NB4 (cell line): ENCODE data around the gene PLEKHF1.

Experiments
- POLR2A ChIP-seq: IDR thresholded peaks from 2 replicates; pipeline ENCODE4 v1.6.1; 2011; ENCODE audit warnings: mild to moderate bottlenecking; ENCODE audit not compliant: insufficient read length; ENCODE audit errors: extremely low read depth
- TF ChIP-seq, protein P1 (sequence below): IDR thresholded peaks from one replicate; pipeline ENCODE4 v1.5.1; 2012; ENCODE audit warnings: low read depth, low read length

DNA sequence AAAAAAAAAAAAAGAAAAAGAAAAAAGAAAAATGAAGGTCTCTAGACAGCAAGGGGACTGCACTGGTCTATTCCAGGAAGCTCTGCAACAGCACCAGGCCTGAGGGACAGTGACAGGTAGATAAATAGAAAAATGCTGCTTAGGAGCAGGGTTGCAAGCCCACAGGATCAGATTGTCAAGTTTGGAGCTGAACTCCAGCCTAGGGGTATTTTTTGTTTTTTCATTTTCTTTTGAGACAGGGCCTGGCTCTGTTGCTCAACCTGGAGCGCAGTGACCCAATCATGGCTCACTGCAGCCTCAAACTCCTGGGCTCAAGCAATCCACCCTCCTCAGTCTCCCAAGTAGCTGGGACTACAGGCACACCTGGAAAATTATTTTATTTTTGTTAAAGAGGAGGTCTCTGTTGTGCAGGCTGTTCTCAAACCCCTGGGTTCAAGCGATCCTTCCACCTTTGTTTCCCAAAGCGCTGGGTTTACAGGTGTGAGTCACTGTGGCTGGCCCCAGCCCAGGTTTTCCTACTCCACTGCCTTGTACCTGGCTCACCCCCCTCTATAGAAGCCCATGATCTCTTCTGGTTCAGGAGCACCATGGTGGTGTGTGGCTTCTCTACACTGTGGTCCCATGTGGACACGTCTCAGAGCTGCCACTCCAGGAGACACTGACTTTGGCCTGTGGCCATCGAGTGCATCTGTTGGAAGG is 35.3 kb upstream of the PLEKHF1 start:
- TF ChIP-seq, protein P1, sequence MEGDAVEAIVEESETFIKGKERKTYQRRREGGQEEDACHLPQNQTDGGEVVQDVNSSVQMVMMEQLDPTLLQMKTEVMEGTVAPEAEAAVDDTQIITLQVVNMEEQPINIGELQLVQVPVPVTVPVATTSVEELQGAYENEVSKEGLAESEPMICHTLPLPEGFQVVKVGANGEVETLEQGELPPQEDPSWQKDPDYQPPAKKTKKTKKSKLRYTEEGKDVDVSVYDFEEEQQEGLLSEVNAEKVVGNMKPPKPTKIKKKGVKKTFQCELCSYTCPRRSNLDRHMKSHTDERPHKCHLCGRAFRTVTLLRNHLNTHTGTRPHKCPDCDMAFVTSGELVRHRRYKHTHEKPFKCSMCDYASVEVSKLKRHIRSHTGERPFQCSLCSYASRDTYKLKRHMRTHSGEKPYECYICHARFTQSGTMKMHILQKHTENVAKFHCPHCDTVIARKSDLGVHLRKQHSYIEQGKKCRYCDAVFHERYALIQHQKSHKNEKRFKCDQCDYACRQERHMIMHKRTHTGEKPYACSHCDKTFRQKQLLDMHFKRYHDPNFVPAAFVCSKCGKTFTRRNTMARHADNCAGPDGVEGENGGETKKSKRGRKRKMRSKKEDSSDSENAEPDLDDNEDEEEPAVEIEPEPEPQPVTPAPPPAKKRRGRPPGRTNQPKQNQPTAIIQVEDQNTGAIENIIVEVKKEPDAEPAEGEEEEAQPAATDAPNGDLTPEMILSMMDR = no peak
- TF ChIP-seq POLR2A = no peak
